ENCODE measurements around the gene UBE2E2.

DNA sequence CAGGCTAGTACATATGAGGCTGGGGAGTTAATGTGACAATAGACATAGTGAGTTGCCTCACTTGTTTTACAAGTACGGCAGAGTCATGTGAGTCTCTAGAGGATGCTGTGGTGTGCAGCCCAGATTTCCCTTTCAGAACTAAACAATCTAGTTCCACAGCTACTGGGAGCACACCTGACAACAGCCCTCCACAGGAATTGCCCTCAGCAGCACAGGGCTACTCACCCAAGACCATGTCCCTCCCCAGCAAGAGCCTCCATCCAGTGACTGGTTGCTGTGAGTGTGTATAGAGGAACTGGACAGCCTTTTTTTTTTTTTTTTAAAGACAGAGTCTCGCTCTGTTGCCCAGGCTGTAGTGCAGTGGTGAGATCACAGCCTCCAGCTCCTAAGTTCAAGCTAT, 40.2 kb upstream of the UBE2E2 start:
- TF ChIP-seq YY1 (IDR thresholded peaks at IDR 0.05; ENCODE audit: low read depth) (no peak), CEBPB (IDR thresholded peaks at IDR 0.05) (no peak), FOXM1 (IDR thresholded peaks at IDR 0.05; ENCODE audit: borderline replicate concordance, low read depth) (no peak), RAD21 (IDR thresholded peaks at IDR 0.05; ENCODE audit: low read depth) (no peak), CREB1 (IDR thresholded peaks at IDR 0.05; ENCODE audit: low read depth) (no peak), TAF1 (IDR thresholded peaks at IDR 0.05; ENCODE audit: low read depth) (no peak), TCF12 (IDR thresholded peaks at IDR 0.05; ENCODE audit: low read depth) (no peak), MAX (IDR thresholded peaks at IDR 0.05) (no peak), REST (IDR thresholded peaks at IDR 0.05; ENCODE audit: low read depth) (no peak), EP300 (IDR thresholded peaks at IDR 0.05; ENCODE audit: borderline replicate concordance) (no peak), ZBTB7A (IDR thresholded peaks at IDR 0.05; ENCODE audit: low read depth) (no peak), TEAD4 (IDR thresholded peaks at IDR 0.05) (no peak), EGR1 (IDR thresholded peaks at IDR 0.05) (no peak)

Data from Ishikawa (cell line).